Chondrocyte (in vitro differentiated cells): ENCODE results near the gene TYW1. TPM values are rescaled to one million over a fixed set of nuclear protein-coding genes. Genes with fewer than 3 reads are reported as not detected.
"Not testable (repeated sequence)": the region's sequence is repeated elsewhere in the genome, so short reads cannot be mapped to it uniquely, and the experiment has no call there.

Experiments used
- DNase-seq: peaks from one replicate; pipeline ENCODE4 v3.0.0; 2021; ENCODE audit warnings: mixed read lengths, low spot score
- H3K27ac Mint-ChIP-seq: one replicate; pipeline ENCODE4 v1.8.0; 2021; ENCODE audit warnings: mild to moderate bottlenecking, moderate library complexity, mixed read lengths; ENCODE audit not compliant: unreplicated experiment
- H3K27me3 Mint-ChIP-seq: 2 replicates; pipeline ENCODE4 v1.8.0; 2021; ENCODE audit warnings: low read depth, mixed read lengths
- H3K36me3 Mint-ChIP-seq: 2 replicates; pipeline ENCODE4 v1.8.0; 2021; ENCODE audit warnings: low read depth, mixed read lengths
- H3K4me1 Mint-ChIP-seq: 2 replicates; pipeline ENCODE4 v1.8.0; 2021; ENCODE audit warnings: low read depth, mild to moderate bottlenecking, mixed read lengths
- H3K4me3 Mint-ChIP-seq: one replicate; pipeline ENCODE4 v1.8.0; 2021; ENCODE audit warnings: mild to moderate bottlenecking, moderate library complexity, mixed read lengths; ENCODE audit not compliant: unreplicated experiment
- H3K9me3 Mint-ChIP-seq: 2 replicates; pipeline ENCODE4 v1.8.0; 2021; ENCODE audit warnings: low read depth, mixed read lengths
- total RNA-seq: library from RNA; stranded (reverse); gene quantifications from 3 replicates; pipeline ENCODE4 v1.2.1, GENCODE V29; 2021
- TF ChIP-seq, protein P1 (sequence below): fragments of 200-600 bp; sonication (generic); IDR thresholded peaks from 2 replicates; pipeline ENCODE4 v1.5.0; 2021; ENCODE audit warnings: antibody characterized with exemption, mild to moderate bottlenecking, moderate library complexity

TYW1 gene
- total RNA-seq, 1 donor from 2014 or later, result 12.5 TPM

DNA sequence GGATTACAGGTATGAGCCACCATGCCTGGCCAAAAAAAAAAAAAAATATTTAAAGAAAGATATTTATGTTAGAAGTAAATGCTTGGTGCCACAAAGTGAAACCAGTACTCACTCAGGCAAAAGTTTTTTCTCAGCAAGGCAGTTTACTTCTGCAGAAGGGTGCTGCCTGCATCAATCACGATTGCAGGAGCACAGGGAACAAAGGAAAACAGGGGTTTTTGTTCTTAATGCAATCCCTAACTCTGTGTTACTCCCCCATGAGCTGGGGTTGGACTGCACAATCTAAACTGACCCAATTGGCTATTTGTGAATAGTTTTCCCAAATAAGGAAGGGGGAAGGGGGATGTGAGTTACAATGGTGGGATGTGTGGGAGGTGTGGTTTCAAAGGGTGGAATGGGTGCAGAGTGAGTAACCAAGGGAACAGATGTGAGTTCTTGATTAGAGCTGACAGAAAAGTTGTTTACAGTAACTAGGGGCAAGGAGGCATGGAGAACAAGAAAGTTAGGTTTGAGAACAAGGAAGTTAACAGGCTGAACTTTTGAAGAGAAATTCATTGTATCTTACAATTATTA is 255.4 kb downstream of the TYW1 start:
- peaks cover 10% of the 10 kb centered on the region for H3K36me3 Mint-ChIP-seq
- H3K27ac Mint-ChIP-seq, result peak overlapping the region; percentile 57
- H3K27me3 Mint-ChIP-seq, result no peaks in the 10 kb centered on the region
- DNase-seq, result no peak
- H3K4me1 Mint-ChIP-seq, result peaks cover 5% of the 10 kb centered on the region
- no peak overlapping the region for H3K4me3 Mint-ChIP-seq
- H3K9me3 Mint-ChIP-seq, result peaks cover 7% of the 10 kb centered on the region
- TF ChIP-seq, protein P1, sequence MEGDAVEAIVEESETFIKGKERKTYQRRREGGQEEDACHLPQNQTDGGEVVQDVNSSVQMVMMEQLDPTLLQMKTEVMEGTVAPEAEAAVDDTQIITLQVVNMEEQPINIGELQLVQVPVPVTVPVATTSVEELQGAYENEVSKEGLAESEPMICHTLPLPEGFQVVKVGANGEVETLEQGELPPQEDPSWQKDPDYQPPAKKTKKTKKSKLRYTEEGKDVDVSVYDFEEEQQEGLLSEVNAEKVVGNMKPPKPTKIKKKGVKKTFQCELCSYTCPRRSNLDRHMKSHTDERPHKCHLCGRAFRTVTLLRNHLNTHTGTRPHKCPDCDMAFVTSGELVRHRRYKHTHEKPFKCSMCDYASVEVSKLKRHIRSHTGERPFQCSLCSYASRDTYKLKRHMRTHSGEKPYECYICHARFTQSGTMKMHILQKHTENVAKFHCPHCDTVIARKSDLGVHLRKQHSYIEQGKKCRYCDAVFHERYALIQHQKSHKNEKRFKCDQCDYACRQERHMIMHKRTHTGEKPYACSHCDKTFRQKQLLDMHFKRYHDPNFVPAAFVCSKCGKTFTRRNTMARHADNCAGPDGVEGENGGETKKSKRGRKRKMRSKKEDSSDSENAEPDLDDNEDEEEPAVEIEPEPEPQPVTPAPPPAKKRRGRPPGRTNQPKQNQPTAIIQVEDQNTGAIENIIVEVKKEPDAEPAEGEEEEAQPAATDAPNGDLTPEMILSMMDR, result no peak

DNA sequence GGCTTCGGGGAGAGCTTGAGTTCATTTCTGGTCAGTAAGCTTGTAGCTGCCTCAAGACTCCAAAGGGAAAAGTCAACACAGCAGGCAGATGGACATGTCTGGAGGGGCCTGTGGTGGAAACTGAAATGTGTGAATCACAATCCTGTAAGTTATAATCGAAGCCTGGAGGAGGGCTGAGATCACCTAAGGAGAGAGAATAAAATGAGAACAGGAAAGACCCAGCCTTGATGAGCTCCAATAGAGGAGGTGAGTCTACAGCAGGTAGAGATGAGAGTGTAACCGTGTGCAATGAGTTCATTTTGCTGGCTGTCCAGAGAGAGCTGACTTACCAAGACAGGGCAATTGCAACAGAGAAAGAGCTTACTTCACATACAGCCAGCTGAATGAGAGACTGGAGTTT is 258.4 kb downstream of the TYW1 start:
- H3K27me3 Mint-ChIP-seq, H3K9me3 Mint-ChIP-seq, H3K4me1 Mint-ChIP-seq, H3K4me3 Mint-ChIP-seq, H3K36me3 Mint-ChIP-seq, DNase-seq, H3K27ac Mint-ChIP-seq: not testable (repeated sequence)

DNA sequence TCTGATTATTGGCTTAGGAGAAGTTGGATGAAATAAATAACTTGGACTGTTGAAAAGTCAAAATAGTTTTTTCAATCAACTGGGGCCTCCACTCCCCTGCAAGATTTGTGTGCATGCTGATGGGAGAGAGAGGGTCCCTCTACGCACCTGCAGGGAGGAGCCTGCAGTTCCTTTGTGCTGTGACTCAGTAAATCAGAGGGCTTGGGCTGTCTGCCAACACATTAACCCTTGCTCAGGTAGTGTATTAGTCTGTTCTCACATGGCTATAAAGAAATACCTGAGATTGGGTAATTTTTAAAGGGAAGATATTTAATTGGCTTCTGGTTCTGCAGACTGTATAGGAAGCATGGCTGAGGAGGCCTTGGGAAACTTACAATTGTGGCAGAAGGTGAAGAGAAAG is 261.1 kb downstream of the TYW1 start:
- not testable (repeated sequence) for DNase-seq

GRCh38 chr7:67259363-67259762 is 262.7 kb downstream of the TYW1 start:
- not testable (repeated sequence) for H3K27ac Mint-ChIP-seq, H3K36me3 Mint-ChIP-seq, H3K4me3 Mint-ChIP-seq, H3K4me1 Mint-ChIP-seq, H3K27me3 Mint-ChIP-seq, H3K9me3 Mint-ChIP-seq, DNase-seq

More for the DNA sequence above, 261.1 kb downstream of the TYW1 start:
- H3K4me1 Mint-ChIP-seq, H3K36me3 Mint-ChIP-seq, H3K27me3 Mint-ChIP-seq, H3K27ac Mint-ChIP-seq, H3K4me3 Mint-ChIP-seq, H3K9me3 Mint-ChIP-seq: not testable (repeated sequence)

GRCh38 chr7:67260166-67260586 is 263.5 kb downstream of the TYW1 start:
- H3K27me3 Mint-ChIP-seq, H3K9me3 Mint-ChIP-seq, H3K4me3 Mint-ChIP-seq, H3K27ac Mint-ChIP-seq, H3K36me3 Mint-ChIP-seq, DNase-seq, H3K4me1 Mint-ChIP-seq: not testable (repeated sequence)

DNA sequence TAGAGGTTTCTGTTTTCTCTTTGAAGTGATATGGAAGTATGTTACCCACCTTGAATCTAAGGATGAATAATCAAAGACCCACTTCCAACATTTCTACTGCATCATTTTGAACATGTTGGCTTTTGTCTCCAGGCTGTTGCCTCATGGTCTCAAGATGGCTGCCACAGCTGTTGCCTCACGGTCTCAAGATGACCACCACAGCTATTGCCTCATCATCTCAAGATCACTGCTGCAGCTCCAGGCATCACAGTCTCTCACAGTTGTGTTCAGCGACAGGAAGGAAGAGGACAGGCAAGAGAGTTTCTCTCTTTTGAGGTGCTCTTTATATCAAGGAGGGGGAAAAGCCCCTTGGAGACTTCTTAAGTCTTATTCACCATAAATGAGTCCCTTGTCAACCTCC is 267.4 kb downstream of the TYW1 start:
- not testable (repeated sequence) for DNase-seq, H3K27me3 Mint-ChIP-seq, H3K9me3 Mint-ChIP-seq, H3K4me1 Mint-ChIP-seq, H3K36me3 Mint-ChIP-seq, H3K4me3 Mint-ChIP-seq, H3K27ac Mint-ChIP-seq

DNA sequence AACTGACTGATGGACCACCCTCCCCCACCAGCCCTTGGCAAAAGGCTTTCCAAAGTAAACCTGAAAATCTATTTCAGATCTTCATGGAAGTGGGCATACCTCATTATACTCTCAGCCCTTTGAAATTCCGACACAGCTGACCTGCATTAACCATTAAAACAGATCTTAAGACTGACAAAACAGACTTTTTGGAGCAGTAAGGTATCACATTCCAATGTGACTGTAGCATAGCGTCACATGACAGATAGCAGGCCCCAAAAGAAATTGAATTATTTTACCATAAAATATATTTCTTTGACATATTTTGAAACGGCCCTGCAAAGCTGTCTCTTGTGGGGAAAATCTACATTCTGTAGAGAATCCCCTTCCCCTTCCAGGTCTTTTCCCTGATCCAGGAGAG is 269.4 kb downstream of the TYW1 start:
- H3K27ac Mint-ChIP-seq, H3K4me3 Mint-ChIP-seq, H3K36me3 Mint-ChIP-seq, H3K9me3 Mint-ChIP-seq, H3K27me3 Mint-ChIP-seq, H3K4me1 Mint-ChIP-seq, DNase-seq: not testable (repeated sequence)

GRCh38 chr7:67267914-67268313 is 271.3 kb downstream of the TYW1 start:
- Mint-ChIP-seq H3K36me3 (peaks cover 3% of the 10 kb centered on the region), H3K9me3 (no peaks in the 10 kb centered on the region), H3K27me3 (no peaks in the 10 kb centered on the region), H3K4me1 (no peaks in the 10 kb centered on the region), H3K27ac (no peak overlapping the region), H3K4me3 (no peak overlapping the region)
- TF ChIP-seq, protein P1, result no peak
- DNase-seq, result no peak

DNA sequence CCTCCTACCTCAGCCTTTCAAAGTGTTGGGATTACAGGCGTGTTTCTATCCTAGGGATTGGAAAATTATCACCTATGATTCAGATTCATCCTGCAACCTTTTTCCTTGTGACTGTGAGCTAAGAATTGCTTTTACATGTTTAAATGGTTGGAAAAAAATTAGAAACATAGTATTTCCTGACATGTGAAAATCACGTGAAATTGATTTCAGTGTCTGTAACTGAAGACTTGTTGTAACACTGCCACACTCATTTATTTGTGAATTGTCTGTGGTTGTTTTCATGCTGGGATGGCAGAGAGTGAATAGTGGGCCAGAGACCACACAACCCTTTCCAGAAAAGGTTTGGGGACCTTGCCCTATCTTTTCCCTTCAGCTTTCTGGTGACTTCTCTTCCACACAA is 273.3 kb downstream of the TYW1 start:
- H3K4me3 Mint-ChIP-seq, DNase-seq, H3K9me3 Mint-ChIP-seq, H3K4me1 Mint-ChIP-seq, H3K36me3 Mint-ChIP-seq, H3K27ac Mint-ChIP-seq, H3K27me3 Mint-ChIP-seq: not testable (repeated sequence)
